Dedifferentiated amniotic fluid mesenchymal stem cell (primary cell): ENCODE data around the gene CDK17.

Experiments
- DNase-seq: peaks from one replicate; pipeline ENCODE4 v3.0.0-alpha.2; 2016; ENCODE audit errors: extremely low spot score

The CDK17 gene

GRCh38 chr12:96265400-96265799 lies 134.8 kb downstream of the CDK17 start:
- no peak for DNase-seq

- DNase-seq: no peak
Measured at GRCh38 chr12:96263449-96263902, 136.8 kb downstream of the CDK17 start.

GRCh38 chr12:96261557-96261956 lies 138.7 kb downstream of the CDK17 start:
- no peak for DNase-seq

GRCh38 chr12:96260644-96261043 lies 139.6 kb downstream of the CDK17 start:
- no peak for DNase-seq

GRCh38 chr12:96260231-96260630 lies 140.0 kb downstream of the CDK17 start:
- no peak for DNase-seq

- no peak for DNase-seq
Measured at GRCh38 chr12:96258104-96258961, 141.9 kb downstream of the CDK17 start.

- DNase-seq: no peak
Measured at GRCh38 chr12:96257550-96258103, 142.6 kb downstream of the CDK17 start.

GRCh38 chr12:96256672-96257361 lies 143.4 kb downstream of the CDK17 start:
- no peak for DNase-seq

GRCh38 chr12:96255077-96255476 lies 145.2 kb downstream of the CDK17 start:
- DNase-seq: no peak

GRCh38 chr12:96250119-96250685 lies 150.0 kb downstream of the CDK17 start:
- no peak for DNase-seq

- no peak for DNase-seq
Measured at GRCh38 chr12:96249196-96250118, 150.8 kb downstream of the CDK17 start.

GRCh38 chr12:96248136-96248931 lies 151.9 kb downstream of the CDK17 start:
- no peak for DNase-seq

GRCh38 chr12:96247563-96247962 lies 152.7 kb downstream of the CDK17 start:
- no peak for DNase-seq

GRCh38 chr12:96246926-96247505 lies 153.2 kb downstream of the CDK17 start:
- DNase-seq: no peak

- no peak for DNase-seq
Measured at GRCh38 chr12:96244826-96245225, 155.4 kb downstream of the CDK17 start.

- DNase-seq: no peak
Measured at GRCh38 chr12:96242597-96242996, 157.6 kb downstream of the CDK17 start.

- DNase-seq: no peak
Measured at GRCh38 chr12:96241846-96242256, 158.4 kb downstream of the CDK17 start.

GRCh38 chr12:96241431-96241830 lies 158.8 kb downstream of the CDK17 start:
- DNase-seq: no peak

- no peak for DNase-seq
Measured at GRCh38 chr12:96240656-96241055, 159.6 kb downstream of the CDK17 start.
